ENCODE results near the gene UNC79.

Gene UNC79

GRCh38 chr14:93548102-93548843 is 117.5 kb downstream of the UNC79 start:
- H3K27ac ChIP-seq = 0 out of 22 replicates have a peak overlapping the region, but pooled peaks of 1 of the 11 experiments have one; percentile 8
- H3K27me3 ChIP-seq = no peaks in the 10 kb centered on the region
- H3K4me1 ChIP-seq = peaks cover 25 to 47% (median 40%) of the 10 kb centered on the region in 10 experiments
- no peak for TF ChIP-seq Cebpa-rat (IDR thresholded peaks at IDR 0.05)
- peak overlapping the region in 10 of 11 experiments; percentile 4 to 42 (median 26); a peak in 12 of 22 replicates for H3K4me2 ChIP-seq
- no peak overlapping the region for H3K9ac ChIP-seq
- no peaks in the 10 kb centered on the region for H3K36me3 ChIP-seq
- no peak overlapping the region for H3K4me3 ChIP-seq
- peaks cover 0 to 4% (median 0%) of the 10 kb centered on the region in 11 experiments; a peak in 1 of 22 replicates for H3K9me3 ChIP-seq (replicated peaks in 1 of 11)
- H4K20me1 ChIP-seq = no peaks in the 10 kb centered on the region

GRCh38 chr14:93549595-93549994 is 118.9 kb downstream of the UNC79 start:
- H4K20me1 ChIP-seq = no peaks in the 10 kb centered on the region
- peak overlapping the region in 10 of 11 experiments; percentile 14 to 58 (median 38); a peak in 17 of 22 replicates for H3K4me2 ChIP-seq
- H3K27ac ChIP-seq = peak overlapping the region in 3 of 11 experiments; percentile 12 to 62 (median 23); a peak in 2 of 22 replicates
- no peak overlapping the region for H3K9ac ChIP-seq
- H3K27me3 ChIP-seq = no peaks in the 10 kb centered on the region
- H3K36me3 ChIP-seq = no peaks in the 10 kb centered on the region
- H3K9me3 ChIP-seq (replicated peaks in 1 of 11) = peaks cover 0 to 4% (median 0%) of the 10 kb centered on the region in 11 experiments; a peak in 3 of 22 replicates
- no peak for TF ChIP-seq Cebpa-rat (IDR thresholded peaks at IDR 0.05)
- H3K4me3 ChIP-seq = no peak overlapping the region
- H3K4me1 ChIP-seq = peaks cover 15 to 34% (median 28%) of the 10 kb centered on the region in 10 experiments

DNA sequence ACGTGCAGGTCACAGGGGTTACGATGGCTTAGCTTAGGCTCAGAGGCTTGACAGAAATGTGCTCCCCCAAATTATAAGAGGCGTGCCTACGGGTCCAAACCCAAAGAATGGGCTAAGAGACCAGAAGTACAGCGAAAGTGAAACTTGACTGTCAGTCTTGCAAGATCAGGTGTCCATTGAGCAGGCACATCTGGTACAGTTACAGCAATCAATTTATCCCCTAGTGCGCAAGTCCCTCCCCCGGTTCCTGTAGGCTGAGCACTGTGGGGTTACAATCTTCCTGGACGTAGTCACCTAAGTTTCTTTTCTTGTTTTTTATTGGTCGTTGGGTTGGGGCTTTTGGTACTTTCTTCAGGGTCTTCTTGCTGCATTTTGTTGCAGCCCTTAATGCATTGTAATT is 134.2 kb downstream of the UNC79 start:
- no peak overlapping the region for H3K4me3 ChIP-seq
- no peaks in the 10 kb centered on the region for H3K9me3 ChIP-seq (replicated peaks in 1 of 11)
- no peaks in the 10 kb centered on the region for H3K27me3 ChIP-seq
- no peaks in the 10 kb centered on the region for H3K36me3 ChIP-seq
- no peak for TF ChIP-seq Cebpa-rat (IDR thresholded peaks at IDR 0.05)
- H3K4me1 ChIP-seq = no peaks in the 10 kb centered on the region
- no peak overlapping the region for H3K9ac ChIP-seq
- no peak overlapping the region for H3K27ac ChIP-seq
- H3K4me2 ChIP-seq = no peak overlapping the region
- H4K20me1 ChIP-seq = no peaks in the 10 kb centered on the region

GRCh38 chr14:93566065-93566693 is 135.4 kb downstream of the UNC79 start:
- Histone ChIP-seq H3K27ac (no peak overlapping the region), H3K36me3 (no peaks in the 10 kb centered on the region), H3K4me1 (no peaks in the 10 kb centered on the region), H3K9me3 (replicated peaks in 1 of 11) (no peaks in the 10 kb centered on the region), H4K20me1 (no peaks in the 10 kb centered on the region), H3K4me3 (no peak overlapping the region), H3K27me3 (no peaks in the 10 kb centered on the region), H3K4me2 (no peak overlapping the region), H3K9ac (no peak overlapping the region)
- no peak for TF ChIP-seq Cebpa-rat (IDR thresholded peaks at IDR 0.05)

DNA sequence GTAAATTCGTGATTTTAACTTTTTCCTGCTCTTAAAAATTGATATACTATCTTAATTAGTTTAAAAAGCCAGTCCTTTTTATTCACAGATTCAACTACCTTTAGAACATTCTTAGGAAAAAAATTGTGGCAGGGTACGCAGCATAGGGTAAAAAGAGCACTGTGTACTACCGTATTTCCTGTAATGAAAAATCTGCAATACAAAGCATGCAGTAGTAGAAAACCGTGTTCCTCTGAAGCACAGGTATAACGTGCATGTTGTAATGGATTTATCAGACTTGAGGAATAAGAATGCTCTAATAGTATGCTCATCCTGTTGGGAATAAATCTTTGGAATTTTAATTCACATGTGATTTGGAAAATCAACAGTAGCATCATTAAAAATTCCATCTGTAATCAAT is 140.5 kb downstream of the UNC79 start:
- H3K36me3 ChIP-seq = no peaks in the 10 kb centered on the region
- no peak for TF ChIP-seq Cebpa-rat (IDR thresholded peaks at IDR 0.05)

GRCh38 chr14:93579178-93579577 is 148.4 kb downstream of the UNC79 start:
- Histone ChIP-seq H3K27me3 (no peaks in the 10 kb centered on the region), H3K4me1 (no peaks in the 10 kb centered on the region), H3K27ac (no peak overlapping the region), H3K9ac (no peak overlapping the region), H4K20me1 (no peaks in the 10 kb centered on the region), H3K4me2 (no peak overlapping the region), H3K36me3 (no peaks in the 10 kb centered on the region), H3K4me3 (no peak overlapping the region), H3K9me3 (replicated peaks in 1 of 11) (no peaks in the 10 kb centered on the region)
- no peak for TF ChIP-seq Cebpa-rat (IDR thresholded peaks at IDR 0.05)

More for the DNA sequence above, 140.5 kb downstream of the UNC79 start:
- no peak overlapping the region for H3K9ac ChIP-seq
- H3K27ac ChIP-seq = no peak overlapping the region
- H3K9me3 ChIP-seq (replicated peaks in 1 of 11) = no peaks in the 10 kb centered on the region
- H4K20me1 ChIP-seq = no peaks in the 10 kb centered on the region
- no peak overlapping the region for H3K4me3 ChIP-seq
- no peaks in the 10 kb centered on the region for H3K4me1 ChIP-seq
- no peaks in the 10 kb centered on the region for H3K27me3 ChIP-seq
- no peak overlapping the region for H3K4me2 ChIP-seq

- Histone ChIP-seq H3K9ac (no peak overlapping the region), H3K9me3 (replicated peaks in 1 of 11) (no peaks in the 10 kb centered on the region), H3K4me1 (no peaks in the 10 kb centered on the region), H3K36me3 (no peaks in the 10 kb centered on the region), H3K27me3 (no peaks in the 10 kb centered on the region), H3K4me2 (no peak overlapping the region), H3K27ac (no peak overlapping the region), H3K4me3 (no peak overlapping the region), H4K20me1 (no peaks in the 10 kb centered on the region)
- TF ChIP-seq Cebpa-rat (IDR thresholded peaks at IDR 0.05) = no peak
Observed at GRCh38 chr14:93582516-93582915, 151.8 kb downstream of the UNC79 start.

DNA sequence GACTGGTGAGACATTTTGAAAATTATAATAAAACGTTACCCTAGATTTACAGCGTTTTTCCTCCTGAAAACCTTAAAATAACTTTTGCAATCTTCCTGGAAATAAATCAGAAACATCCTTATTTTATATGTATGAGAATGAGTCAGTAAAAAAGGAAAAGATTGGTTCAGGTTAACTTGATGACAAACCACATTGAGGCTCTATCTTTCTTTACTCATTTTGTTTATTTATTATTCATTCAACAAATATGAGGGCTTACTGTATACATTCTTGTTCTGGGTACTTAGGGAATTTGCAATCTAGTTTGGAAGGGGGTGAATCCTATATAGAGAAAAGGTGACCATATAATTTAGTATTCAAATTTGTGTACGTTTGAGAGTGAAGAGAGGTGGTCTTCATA is 156.6 kb downstream of the UNC79 start:
- TF ChIP-seq Cebpa-rat (IDR thresholded peaks at IDR 0.05) = no peak
- Histone ChIP-seq H3K27me3 (no peaks in the 10 kb centered on the region), H3K4me3 (no peak overlapping the region), H3K36me3 (no peaks in the 10 kb centered on the region), H3K27ac (no peak overlapping the region), H3K9ac (no peak overlapping the region), H3K4me1 (no peaks in the 10 kb centered on the region), H3K9me3 (replicated peaks in 1 of 11) (no peaks in the 10 kb centered on the region), H4K20me1 (no peaks in the 10 kb centered on the region), H3K4me2 (no peak overlapping the region)

DNA sequence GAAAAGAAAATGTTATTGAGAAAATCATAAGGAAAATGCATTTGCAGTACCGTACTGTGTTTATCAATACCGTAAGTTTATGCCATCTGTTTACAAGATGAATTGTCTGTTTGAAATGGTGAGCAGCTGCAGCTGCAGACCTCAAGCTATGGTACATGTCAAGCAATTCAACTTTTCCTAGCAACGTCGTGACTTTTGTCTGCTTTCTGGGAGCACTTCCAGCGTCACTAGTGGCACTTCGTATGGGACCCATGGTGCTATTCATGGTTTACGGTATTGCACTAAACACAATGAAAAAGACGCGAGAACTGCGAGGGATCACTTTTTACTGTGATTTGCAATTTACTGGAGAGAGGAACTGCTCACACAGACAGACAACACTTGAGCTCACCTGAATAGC is 160.8 kb downstream of the UNC79 start:
- no peak overlapping the region for H3K27ac ChIP-seq
- H3K9ac ChIP-seq = no peak overlapping the region
- no peak overlapping the region for H3K4me3 ChIP-seq
- no peak for TF ChIP-seq Cebpa-rat (IDR thresholded peaks at IDR 0.05)
- no peaks in the 10 kb centered on the region for H3K4me1 ChIP-seq
- no peaks in the 10 kb centered on the region for H3K9me3 ChIP-seq (replicated peaks in 1 of 11)
- no peaks in the 10 kb centered on the region for H3K36me3 ChIP-seq
- H4K20me1 ChIP-seq = no peaks in the 10 kb centered on the region
- H3K4me2 ChIP-seq = no peak overlapping the region
- no peaks in the 10 kb centered on the region for H3K27me3 ChIP-seq

GRCh38 chr14:93592786-93593185 is 162.0 kb downstream of the UNC79 start:
- H3K4me2 ChIP-seq = no peak overlapping the region
- no peaks in the 10 kb centered on the region for H3K4me1 ChIP-seq
- no peak overlapping the region for H3K9ac ChIP-seq
- H3K9me3 ChIP-seq (replicated peaks in 1 of 11) = no peaks in the 10 kb centered on the region
- no peaks in the 10 kb centered on the region for H4K20me1 ChIP-seq
- H3K36me3 ChIP-seq = no peaks in the 10 kb centered on the region
- H3K27me3 ChIP-seq = no peaks in the 10 kb centered on the region
- no peak overlapping the region for H3K27ac ChIP-seq
- H3K4me3 ChIP-seq = no peak overlapping the region
- TF ChIP-seq Cebpa-rat (IDR thresholded peaks at IDR 0.05) = no peak

All from BLaER1 treated with 17β-estradiol and CSF1 and Interleukin-3, amounts not matched to agents 10 nM and 100 nM (cell line).